Panc1 (cell line): ENCODE measurements around the gene MET. TPM values are rescaled to one million over a fixed set of nuclear protein-coding genes. Genes with fewer than 3 reads are reported as not detected.

Experiments used
- ATAC-seq: fragments of 200-7000 bp; cut with Tn5 transposase; 2 replicates; pipeline ENCODE4 v1.9.1; 2020; ENCODE audit warnings: mild to moderate bottlenecking, moderate library complexity
- BruUV-seq: library from RNA; stranded (reverse); fragments of 400-500 nt; replicated peaks from 2 replicates; lab custom pipeline; 2021; lab: Mats Ljungman, UMichigan
- CTCF ChIA-PET: fragments of 300-600 bp; sonication (Branson Sonifier 250); formaldehyde crosslinking; loops from one replicate; lab custom pipeline; 2022; ENCODE audit warnings: antibody characterized with exemption; lab: Charles Lee
- POLR2A ChIA-PET: fragments of 300-600 bp; sonication (Branson Sonifier 250); formaldehyde crosslinking; loops from one replicate; lab custom pipeline; 2022; ENCODE audit warnings: antibody characterized with exemption; lab: Charles Lee
- DNase-seq: peaks from one replicate; pipeline ENCODE4 v3.0.0-alpha.2; 2010; ENCODE audit warnings: low read depth, low spot score
- H3K27ac ChIP-seq: 2 replicates; pipeline ENCODE4 v1.5.1; 2011; ENCODE audit warnings: mild to moderate bottlenecking, low read length, inconsistent platforms
- H3K27me3 ChIP-seq: fragments of 200-500 bp; sonication (Bioruptor generic); 2 replicates; pipeline ENCODE4 v1.6.0; 2014; ENCODE audit warnings: low read length, inconsistent platforms; ENCODE audit not compliant: control insufficient read depth, insufficient read depth
- H3K36me3 ChIP-seq: fragments of 200-500 bp; sonication (Bioruptor generic); 2 replicates; pipeline ENCODE4 v1.5.1; 2014; ENCODE audit warnings: inconsistent platforms, mild to moderate bottlenecking, low read length, moderate library complexity; ENCODE audit not compliant: control insufficient read depth, insufficient read depth
- H3K4me1 ChIP-seq: 2 replicates; pipeline ENCODE4 v1.5.1; 2011; ENCODE audit warnings: inconsistent platforms, mild to moderate bottlenecking, low read length, moderate library complexity; ENCODE audit not compliant: control insufficient read depth, insufficient read depth
- H3K4me3 ChIP-seq, 2 experiments: 2 replicates each; pipeline ENCODE4 v1.5.1; 2011 to 2012; ENCODE audit warnings: low read depth in 2 of 2, low read length in 2 of 2, mild to moderate bottlenecking in 2 of 2, inconsistent platforms in 1 of 2, moderate library complexity in 1 of 2
- H3K9me3 ChIP-seq: fragments of 200-500 bp; sonication (Bioruptor generic); 2 replicates; pipeline ENCODE4 v1.5.1; 2014; ENCODE audit warnings: low read depth, mild to moderate bottlenecking, inconsistent platforms, low read length, moderate library complexity; ENCODE audit not compliant: control insufficient read depth, insufficient read depth
- CTCF ChIP-seq: fragments of 450-650 bp; IDR thresholded peaks from 2 replicates; pipeline ENCODE4 v1.5.1; 2017; ENCODE audit warnings: mild to moderate bottlenecking
- POLR2AphosphoS5 ChIP-seq: IDR thresholded peaks from 2 replicates; pipeline ENCODE4 v1.6.1; 2012; ENCODE audit warnings: mild to moderate bottlenecking, low read depth, low read length, moderate library complexity
- REST ChIP-seq, 2 experiments: IDR thresholded peaks; 2 replicates each; pipeline ENCODE4 v1.6.1; 2011 to 2012; ENCODE audit warnings: low read depth in 2 of 2, control low read depth in 1 of 2, low read length in 1 of 2, mild to moderate bottlenecking in 1 of 2, moderate library complexity in 1 of 2; ENCODE audit not compliant: insufficient read depth in 1 of 2
- SIN3A ChIP-seq: IDR thresholded peaks from 2 replicates; pipeline ENCODE4 v1.6.1; 2012; ENCODE audit warnings: low read depth, mild to moderate bottlenecking, low read length, moderate library complexity, borderline replicate concordance; ENCODE audit not compliant: insufficient read depth
- TCF7L2 ChIP-seq: IDR thresholded peaks from 2 replicates; pipeline ENCODE4 v1.6.1; 2011; ENCODE audit warnings: mild to moderate bottlenecking, low read depth, low read length, inconsistent platforms
- in situ Hi-C: cut with HindIII; loops from 2 replicates; pipeline ENCODE4 v1.10.0; 2016; ENCODE audit warnings: low sequenced_read_pairs, low pct_unique_long_range_greater_than_20kb
- intact Hi-C: fragments of 100-400 bp; cut with micrococcal nuclease; formaldehyde crosslinking; loops from one replicate; pipeline ENCODE4 v1.10.0; 2022; ENCODE audit not compliant: unreplicated experiment
- total RNA-seq: library from RNA; stranded (reverse); gene quantifications from one replicate; pipeline ENCODE4 v1.2.1, GENCODE V29; 2021; ENCODE audit not compliant: unreplicated experiment

The MET gene
- total RNA-seq, 1 experiment from 2014 or later = 103 TPM

- intact Hi-C loops = no loop called here
- in situ Hi-C loops = no loop called here
- ChIA-PET POLR2A (interaction anchor here (0.6 to 0.7 kb wide), 2 partner anchors 104 to 135 kb away, joined by 6 to 10 read pairs; no protein-coding TSS in a partner anchor), CTCF (interaction anchor here (0.7 kb wide), 1 partner anchor 1084 kb away, joined by 6 read pairs; no protein-coding TSS in a partner anchor)
- no TSS peak for BruUV-seq
- no peaks in the 10 kb centered on the region for H3K27me3 ChIP-seq
- H3K27ac ChIP-seq = no peak overlapping the region
- ATAC-seq = no peak
- peaks cover 15% of the 10 kb centered on the region for H3K36me3 ChIP-seq
- H3K4me1 ChIP-seq = no peaks in the 10 kb centered on the region; the same call in 1 of the 2 replicates
- TF ChIP-seq SIN3A (no peak), POLR2AphosphoS5 (no peak), TCF7L2 (no peak), CTCF (no peak), REST (IDR thresholded peaks at IDR 0.05; ENCODE audit: insufficient read depth in 1 of 2, low read depth in 2 of 2, low read length in 1 of 2) (no peak)
- peaks cover 17% of the 10 kb centered on the region; the same call in 1 of the 2 replicates for H3K9me3 ChIP-seq
- no peak for DNase-seq
- no peak overlapping the region for H3K4me3 ChIP-seq
These were observed 97.5 kb downstream of the MET start for GRCh38 chr7:116769546-116769945.

GRCh38 chr7:116770941-116771340 is 98.9 kb downstream of the MET start:
- intact Hi-C loops (no loop called here), in situ Hi-C loops (no loop called here)
- no TSS peak for BruUV-seq
- peaks cover 17% of the 10 kb centered on the region; the same call in 1 of the 2 replicates for H3K9me3 ChIP-seq
- ATAC-seq = no peak
- ChIA-PET POLR2A (no interaction called here), CTCF (interaction anchor here (0.6 kb wide), 1 partner anchor 38 kb away, joined by 4 read pairs; no protein-coding TSS in a partner anchor)
- H3K36me3 ChIP-seq = peaks cover 20% of the 10 kb centered on the region
- no peak overlapping the region for H3K27ac ChIP-seq
- H3K4me1 ChIP-seq = peaks cover under 1% of the 10 kb centered on the region; the same call in 1 of the 2 replicates
- no peaks in the 10 kb centered on the region for H3K27me3 ChIP-seq
- no peak for DNase-seq
- TF ChIP-seq POLR2AphosphoS5 (no peak), CTCF (no peak), REST (IDR thresholded peaks at IDR 0.05; ENCODE audit: insufficient read depth in 1 of 2, low read depth in 2 of 2, low read length in 1 of 2) (no peak), TCF7L2 (no peak), SIN3A (no peak)
- no peak overlapping the region for H3K4me3 ChIP-seq
